Body of pancreas (tissue), 4 donors: ENCODE results near the gene CIB2.

Experiments
- POLR2A ChIP-seq, 3 donors: fragments of 450-650 bp; IDR thresholded peaks; one replicate each; pipeline ENCODE4 v1.6.1; 2016; ENCODE audit warnings: antibody characterized with exemption in 3 of 3, mild to moderate bottlenecking in 2 of 3
- TF ChIP-seq, protein P1 (sequence below), 7 experiments: fragments of 450-650 bp in 4 of 7; fragments of 200-600 bp in 3 of 7; sonication (generic) in 3 of 7; IDR thresholded peaks; one replicate each; pipeline ENCODE4 v1.5.1; 2016 to 2019; ENCODE audit warnings: antibody characterized with exemption in 7 of 7

DNA sequence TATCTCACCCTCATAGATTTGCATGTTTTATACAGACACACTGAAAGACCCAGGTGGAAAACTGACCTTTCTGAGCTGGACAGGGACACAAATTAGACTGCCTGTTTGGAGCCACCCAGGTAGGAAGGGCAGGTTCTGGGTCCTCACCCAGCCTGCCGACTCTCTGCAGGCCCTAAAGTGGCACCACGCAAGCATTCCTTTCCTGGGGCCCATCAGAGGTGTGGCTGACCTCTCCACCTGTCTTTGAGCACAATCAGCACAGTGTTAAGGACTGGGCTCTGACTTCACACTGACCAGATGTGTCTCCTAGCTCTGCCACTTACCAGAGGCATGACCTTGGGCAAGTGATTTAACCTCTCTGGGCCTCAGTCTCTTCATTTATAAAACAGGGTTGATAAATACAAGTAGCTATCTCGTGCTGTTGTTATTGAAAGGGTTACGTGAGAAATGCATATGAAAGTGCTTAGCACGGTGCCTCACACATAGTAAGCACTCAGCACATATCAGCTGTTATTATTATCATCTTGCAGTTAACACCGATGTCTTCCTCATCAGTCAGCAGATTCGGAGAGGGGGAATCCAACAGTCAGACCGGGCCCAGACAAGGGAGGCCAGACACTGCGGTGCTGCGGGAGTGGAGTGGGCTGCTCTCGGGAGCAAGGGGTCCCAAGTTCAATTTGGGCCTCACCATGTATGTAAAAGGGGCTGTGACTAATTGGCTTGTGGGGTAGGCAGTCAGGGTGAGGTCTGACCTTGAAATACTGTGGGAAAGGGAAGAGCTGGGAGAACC lies 51.8 kb downstream of the CIB2 start:
- TF ChIP-seq, protein P1, sequence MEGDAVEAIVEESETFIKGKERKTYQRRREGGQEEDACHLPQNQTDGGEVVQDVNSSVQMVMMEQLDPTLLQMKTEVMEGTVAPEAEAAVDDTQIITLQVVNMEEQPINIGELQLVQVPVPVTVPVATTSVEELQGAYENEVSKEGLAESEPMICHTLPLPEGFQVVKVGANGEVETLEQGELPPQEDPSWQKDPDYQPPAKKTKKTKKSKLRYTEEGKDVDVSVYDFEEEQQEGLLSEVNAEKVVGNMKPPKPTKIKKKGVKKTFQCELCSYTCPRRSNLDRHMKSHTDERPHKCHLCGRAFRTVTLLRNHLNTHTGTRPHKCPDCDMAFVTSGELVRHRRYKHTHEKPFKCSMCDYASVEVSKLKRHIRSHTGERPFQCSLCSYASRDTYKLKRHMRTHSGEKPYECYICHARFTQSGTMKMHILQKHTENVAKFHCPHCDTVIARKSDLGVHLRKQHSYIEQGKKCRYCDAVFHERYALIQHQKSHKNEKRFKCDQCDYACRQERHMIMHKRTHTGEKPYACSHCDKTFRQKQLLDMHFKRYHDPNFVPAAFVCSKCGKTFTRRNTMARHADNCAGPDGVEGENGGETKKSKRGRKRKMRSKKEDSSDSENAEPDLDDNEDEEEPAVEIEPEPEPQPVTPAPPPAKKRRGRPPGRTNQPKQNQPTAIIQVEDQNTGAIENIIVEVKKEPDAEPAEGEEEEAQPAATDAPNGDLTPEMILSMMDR (IDR thresholded peaks at IDR 0.05), result no peak
- TF ChIP-seq POLR2A (IDR thresholded peaks at IDR 0.05), result no peak
